ENCODE data around the gene NRSN2.
"Not testable (repeated sequence)": the region's sequence is repeated elsewhere in the genome, so short reads cannot be mapped to it uniquely, and the experiment has no call there.

The NRSN2 gene

GRCh38 chr20:356745-357144 is 9.8 kb downstream of the NRSN2 start:
- DNase-seq, result no peak

DNA sequence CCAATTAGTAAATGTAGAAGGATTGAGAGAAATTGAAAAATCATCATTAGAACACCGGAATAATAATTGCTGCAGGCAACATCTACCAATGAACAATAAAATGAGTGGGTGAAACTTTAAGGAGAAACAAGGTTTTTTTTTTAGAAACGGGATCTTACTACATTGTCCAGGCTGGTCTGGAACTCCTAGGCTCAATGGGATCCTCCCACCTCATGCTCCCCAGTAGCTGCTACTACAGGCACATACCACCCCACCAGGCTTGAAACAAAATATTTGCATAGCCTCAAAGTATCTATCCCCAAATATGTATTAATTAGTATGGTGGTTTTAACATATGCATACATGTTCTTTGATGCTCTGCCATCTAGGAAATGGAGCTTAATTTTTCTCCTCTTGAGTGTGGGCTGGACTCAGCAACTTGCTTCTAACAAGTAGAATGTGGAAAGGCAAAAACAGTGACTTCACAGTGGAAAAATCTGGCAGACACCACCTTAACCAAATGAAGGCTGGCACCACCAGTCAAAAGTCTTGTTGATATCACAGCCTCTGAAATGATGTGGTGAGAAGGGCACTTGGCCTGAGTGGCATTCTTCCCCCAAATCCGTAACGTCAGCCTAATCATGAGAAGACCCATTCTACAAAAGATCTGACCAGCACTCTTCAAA is 12.1 kb downstream of the NRSN2 start:
- DNase-seq, result no peak

- peak; percentile 9 to 46 for DNase-seq
Observed at GRCh38 chr20:361561-361960, 14.7 kb downstream of the NRSN2 start.

- DNase-seq, result no peak
Observed at GRCh38 chr20:362271-363254, 15.7 kb downstream of the NRSN2 start.

DNA sequence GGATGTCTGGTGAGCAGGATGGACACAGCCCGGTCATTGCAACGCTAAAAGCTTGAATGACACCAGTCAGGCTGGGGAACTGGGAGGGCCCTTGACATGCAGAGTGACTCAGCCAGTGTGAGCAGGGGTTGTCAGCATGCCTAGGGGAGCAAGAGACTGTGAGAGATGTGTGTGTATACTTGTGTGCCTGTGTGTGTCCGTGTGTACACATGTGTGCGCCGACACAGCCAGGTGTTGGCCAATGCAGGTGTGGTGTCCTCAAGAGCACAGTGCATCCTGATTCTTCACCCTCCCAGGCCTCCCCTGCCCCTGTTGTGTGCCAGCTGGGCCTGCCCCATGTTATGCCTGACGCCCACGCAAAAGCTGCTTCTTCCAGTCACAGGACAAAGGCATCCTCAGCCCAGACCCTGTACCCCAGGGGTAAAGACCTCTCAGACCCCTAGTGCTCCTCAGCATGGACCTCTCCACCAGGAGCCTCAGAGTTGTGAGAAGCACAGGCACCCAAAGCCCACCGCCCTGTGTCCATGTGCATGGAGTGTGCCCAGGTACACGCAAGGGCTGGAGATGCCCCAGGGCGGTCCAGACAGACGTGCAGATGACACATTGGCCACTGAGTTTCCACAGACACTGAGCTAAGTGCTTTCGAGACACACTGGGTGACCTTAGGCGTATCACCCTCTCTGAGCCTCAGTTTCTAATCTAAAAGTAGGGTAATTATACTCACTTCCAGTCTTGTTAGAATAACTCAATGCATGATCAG is 16.6 kb downstream of the NRSN2 start:
- no peak for DNase-seq

DNA sequence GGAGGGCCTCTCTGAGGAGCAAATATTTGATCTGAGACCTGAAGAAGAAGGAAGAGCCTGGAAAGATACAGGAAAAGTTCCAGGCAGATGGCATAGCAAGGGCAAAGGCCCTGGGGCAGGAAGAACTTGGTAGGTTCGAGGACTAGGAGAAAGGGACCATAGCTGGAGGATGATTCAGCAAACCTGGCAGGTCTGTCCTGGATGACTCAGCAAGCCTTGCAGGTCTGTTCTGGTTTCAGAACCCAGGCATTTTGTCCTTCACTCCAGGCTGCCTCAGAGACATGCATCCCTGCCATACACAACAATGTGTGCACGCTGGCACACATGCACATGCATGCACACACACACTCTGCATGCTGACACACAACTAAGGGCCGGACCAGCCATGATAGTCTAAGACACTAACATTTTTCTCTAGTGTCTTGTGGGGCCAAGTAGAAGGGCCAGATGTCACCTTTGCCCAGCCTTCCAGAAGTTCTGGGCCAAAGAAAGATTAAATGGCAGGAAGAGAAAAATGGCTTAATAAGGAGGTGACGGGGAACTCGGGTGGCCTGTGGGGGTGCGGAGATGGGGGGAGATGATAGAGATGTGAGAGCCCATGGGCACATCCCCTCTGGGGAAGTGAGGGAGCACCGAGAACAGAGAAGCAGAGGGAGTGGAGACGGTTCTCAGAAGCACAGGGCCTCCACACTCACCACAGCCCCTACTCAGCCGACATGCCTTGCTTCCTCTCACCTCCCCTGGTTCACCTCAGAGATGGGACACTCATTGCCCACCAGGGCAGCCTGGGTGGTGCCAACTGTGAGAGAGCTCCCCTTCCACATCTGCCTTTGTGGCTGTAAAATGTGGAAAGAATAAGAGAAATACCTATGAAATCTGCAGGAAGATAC is 18.2 kb downstream of the NRSN2 start:
- no peak for DNase-seq

GRCh38 chr20:366041-366718 is 19.3 kb downstream of the NRSN2 start:
- DNase-seq, result no peak

- DNase-seq, result no peak
Observed at GRCh38 chr20:366719-367485, 20.0 kb downstream of the NRSN2 start.

DNA sequence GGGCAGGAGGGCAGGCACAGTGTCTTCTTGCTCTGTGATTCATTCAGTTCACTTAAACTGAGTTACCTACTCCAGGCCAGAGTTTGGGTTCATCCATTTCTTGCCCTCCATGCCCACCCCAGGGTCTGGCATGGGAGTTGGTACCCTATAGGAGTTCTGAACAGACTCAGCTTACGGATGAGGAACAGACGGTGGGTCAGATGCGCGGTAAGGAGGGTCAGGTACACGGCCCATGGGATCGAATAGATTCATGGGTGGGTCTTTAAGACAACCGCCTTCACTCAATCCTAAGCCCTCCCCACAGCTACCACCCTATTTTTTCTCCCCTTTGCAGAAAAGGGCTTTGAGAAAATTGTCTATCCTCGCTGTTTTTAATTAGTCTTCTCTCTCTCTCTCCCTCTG is 20.6 kb downstream of the NRSN2 start:
- DNase-seq, result no peak

- DNase-seq, result no peak
Observed at GRCh38 chr20:368915-369314, 22.0 kb downstream of the NRSN2 start.

DNA sequence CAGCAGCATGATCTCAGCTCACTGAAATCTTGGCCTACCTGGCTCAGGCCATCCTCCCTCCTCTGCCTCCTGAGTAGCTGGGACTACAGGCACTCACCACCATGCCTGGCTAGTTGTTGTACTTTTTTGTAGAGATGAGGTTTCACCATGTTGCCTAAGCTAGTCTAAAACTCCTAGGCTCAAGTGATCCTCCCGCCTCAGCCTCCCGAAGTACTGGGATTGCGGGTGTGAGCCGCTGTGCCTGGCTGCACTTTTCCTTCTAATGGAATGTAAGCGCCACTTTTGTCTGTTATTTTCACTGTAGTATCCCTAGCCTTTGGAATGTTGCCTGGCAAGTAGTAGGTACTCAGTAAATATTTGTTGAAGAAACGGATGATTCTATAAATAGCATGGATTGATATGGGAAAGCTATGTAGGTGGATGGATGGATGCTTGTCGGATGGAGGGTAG is 23.3 kb downstream of the NRSN2 start:
- no peak for DNase-seq

GRCh38 chr20:370977-371754 is 24.3 kb downstream of the NRSN2 start:
- no peak for DNase-seq

- no peak for DNase-seq
Observed at GRCh38 chr20:371755-372542, 25.0 kb downstream of the NRSN2 start.

- not testable (repeated sequence) for DNase-seq
Observed at GRCh38 chr20:372543-373082, 25.7 kb downstream of the NRSN2 start.

DNA sequence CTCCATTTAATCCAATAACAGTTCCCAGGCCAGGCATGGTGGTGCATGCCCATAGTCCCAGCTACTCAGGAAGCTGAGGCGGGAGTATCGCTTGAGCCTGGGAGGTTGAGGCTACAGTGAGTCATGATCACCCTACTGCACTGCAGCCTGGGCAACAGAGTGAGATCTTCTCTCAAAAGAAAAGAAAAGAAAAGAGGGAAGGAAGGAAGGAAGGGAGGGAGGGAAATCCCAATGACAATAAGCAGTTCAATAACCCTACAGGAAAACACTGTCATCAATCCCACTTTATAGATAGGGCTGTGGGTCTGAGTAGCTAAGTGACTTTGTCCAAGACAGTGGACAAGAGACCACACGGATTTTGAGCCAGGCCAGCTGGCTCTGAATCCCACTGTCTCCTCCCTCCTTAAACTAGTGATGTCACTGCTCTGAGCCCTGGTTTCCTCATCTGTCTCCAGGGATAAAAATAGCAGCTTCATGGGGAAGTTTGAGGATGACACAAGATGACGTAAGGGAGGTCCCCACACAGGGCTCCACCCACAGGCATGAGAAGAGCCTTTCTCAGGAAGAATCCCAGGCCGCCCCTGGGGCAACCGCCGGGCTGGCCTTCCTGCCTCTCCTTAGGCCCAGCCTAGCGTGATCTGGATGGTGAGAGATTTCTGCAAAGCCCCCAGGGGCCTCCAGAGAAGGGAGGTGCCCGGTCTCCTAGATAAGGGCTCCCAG is 26.4 kb downstream of the NRSN2 start:
- DNase-seq, result no peak

DNA sequence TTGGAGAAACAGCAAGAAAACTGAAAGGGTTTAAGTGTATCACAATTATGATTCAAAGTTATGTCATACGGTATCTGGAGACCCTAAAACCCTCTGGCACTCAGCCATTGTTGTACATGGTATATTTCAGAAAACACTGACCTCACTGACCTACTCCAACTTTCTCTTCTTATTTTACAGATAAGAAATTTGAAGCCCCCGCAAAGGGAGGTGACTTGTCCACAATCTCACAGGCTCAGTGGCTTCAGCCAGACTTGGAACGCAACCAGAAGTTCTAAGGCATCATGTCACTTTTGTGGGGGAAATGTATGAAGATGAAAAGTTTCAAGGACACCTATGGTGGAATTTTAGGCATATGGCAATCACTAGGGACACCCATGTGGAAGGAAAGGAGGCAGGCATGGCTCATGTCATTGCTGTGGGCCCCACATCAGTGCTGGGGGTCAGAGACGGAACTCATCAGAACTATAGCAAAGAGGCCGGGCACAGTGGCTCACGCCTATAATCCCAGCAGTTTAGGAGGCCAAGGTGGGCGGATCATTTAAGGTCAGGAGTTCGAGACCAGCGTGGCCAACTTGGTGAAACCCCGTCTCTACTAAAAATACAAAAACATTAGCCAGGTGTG is 28.5 kb downstream of the NRSN2 start:
- no peak for DNase-seq

DNA sequence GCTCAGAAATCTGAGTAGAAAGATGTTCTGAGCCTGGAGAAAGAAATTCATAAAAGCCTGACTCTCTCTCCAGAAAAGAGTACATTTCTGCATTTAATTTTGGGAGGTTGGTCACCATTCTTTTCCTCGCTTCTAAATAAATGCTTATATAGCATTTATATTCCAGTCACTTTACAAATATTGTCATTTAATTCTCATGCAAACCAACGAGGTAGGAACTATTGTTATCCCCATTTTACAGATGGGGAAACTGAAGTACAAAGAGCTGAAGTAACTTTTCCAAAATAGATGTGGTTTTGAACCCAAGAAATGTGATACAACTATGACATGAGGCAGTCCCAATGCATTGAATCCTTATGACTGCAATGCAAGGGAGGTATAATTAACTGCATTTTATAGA is 29.2 kb downstream of the NRSN2 start:
- DNase-seq, result no peak

GRCh38 chr20:376750-377149 is 29.8 kb downstream of the NRSN2 start:
- no peak for DNase-seq
